Activated naive CD8-positive, alpha-beta T cell treated with anti-CD3 and anti-CD28 coated beads, Interleukin-2, amount 50 U/mL, for 24 hours (primary cell): ENCODE measurements around the gene CCBE1.

Experiments
- ATAC-seq: fragments of 150-1000 bp; cut with Tn5 transposase; one replicate; pipeline ENCODE4 v1.10.0; 2021
- DNase-seq: peaks from one replicate; pipeline ENCODE4 v3.0.0; 2021
- H3K27ac Mint-ChIP-seq: one replicate; pipeline ENCODE4 v1.8.0; 2021; ENCODE audit warnings: mild to moderate bottlenecking, mixed read lengths
- H3K27me3 Mint-ChIP-seq: one replicate; pipeline ENCODE4 v1.8.0; 2021; ENCODE audit warnings: mixed read lengths
- H3K36me3 Mint-ChIP-seq: one replicate; pipeline ENCODE4 v1.8.0; 2021; ENCODE audit warnings: low read depth, mixed read lengths
- H3K4me1 Mint-ChIP-seq: one replicate; pipeline ENCODE4 v1.8.0; 2021; ENCODE audit warnings: mixed read lengths
- H3K4me3 Mint-ChIP-seq: one replicate; pipeline ENCODE4 v1.8.0; 2021; ENCODE audit warnings: mild to moderate bottlenecking, moderate library complexity, mixed read lengths
- H3K9me3 Mint-ChIP-seq: one replicate; pipeline ENCODE4 v1.8.0; 2021; ENCODE audit warnings: mixed read lengths

Gene CCBE1

DNA sequence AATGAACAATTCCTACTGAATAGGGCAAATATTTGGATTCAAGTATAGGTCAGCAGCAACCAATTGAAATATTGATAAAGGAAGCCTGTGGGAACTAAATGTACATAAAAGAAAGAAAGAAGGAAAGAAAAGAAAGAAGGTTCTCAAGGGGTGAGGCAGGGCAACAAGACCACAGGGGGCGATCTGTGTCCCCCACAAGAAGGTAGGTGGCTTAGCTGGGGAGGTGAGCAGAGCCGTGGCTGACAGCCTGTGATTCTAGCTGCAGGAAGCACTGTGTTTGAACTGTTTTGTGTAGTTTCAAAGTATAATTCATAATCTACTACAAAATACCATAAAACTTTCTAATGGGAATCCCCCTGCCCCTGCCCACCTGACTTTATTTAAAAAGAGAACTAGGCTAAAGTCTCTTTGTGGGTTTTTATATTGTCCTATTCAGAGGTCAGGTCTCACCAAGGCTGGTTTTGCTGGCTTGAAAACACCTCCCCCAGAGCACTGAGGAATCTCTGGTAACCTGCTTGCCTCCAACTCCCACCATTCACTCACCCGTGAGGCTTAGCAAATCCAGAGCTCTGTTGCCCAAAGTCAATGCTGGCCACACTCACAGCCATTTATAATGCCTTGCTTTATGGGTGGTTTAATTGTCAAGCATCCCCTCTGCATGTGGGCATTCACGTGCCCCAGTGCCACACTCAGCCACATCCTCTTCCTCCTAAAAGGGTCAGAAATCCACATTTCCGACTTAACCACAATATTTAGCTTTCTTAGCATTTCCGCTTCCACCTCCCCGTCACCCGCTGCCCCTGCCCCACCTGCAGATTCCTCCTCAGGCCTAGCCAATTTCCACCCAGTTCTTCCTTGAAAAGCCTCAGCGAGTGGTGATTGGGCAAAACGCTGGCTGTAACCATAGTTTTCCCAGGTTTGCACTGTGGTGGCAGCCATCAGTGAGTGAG is 301.7 kb downstream of the CCBE1 start:
- DNase-seq = no peak
- H3K9me3 Mint-ChIP-seq = no peaks in the 10 kb centered on the region
- no peak overlapping the region for H3K4me3 Mint-ChIP-seq
- no peak overlapping the region for H3K27ac Mint-ChIP-seq
- peaks cover 8% of the 10 kb centered on the region for H3K4me1 Mint-ChIP-seq
- H3K27me3 Mint-ChIP-seq = peaks cover 30% of the 10 kb centered on the region
- H3K36me3 Mint-ChIP-seq = no peaks in the 10 kb centered on the region
- peak; percentile 36 for ATAC-seq

DNA sequence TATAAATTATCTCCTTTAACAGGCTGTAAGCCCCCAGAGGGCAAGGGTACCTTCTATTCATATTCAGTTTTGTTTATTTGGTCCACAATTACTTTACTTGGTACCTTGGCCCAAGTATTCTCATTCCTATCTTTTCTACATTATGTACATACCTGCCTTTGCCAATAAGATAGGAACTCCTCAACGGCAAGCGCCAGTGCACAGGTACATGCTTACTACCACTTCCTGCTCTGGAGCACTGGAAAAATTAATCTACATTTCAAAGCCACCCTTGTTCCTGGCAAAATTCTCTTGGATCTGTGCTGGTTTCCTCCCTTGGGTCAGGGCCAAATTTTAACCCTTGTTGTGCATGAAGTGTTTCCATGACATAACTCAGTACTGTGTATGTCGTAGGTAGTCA is 303.8 kb downstream of the CCBE1 start:
- Mint-ChIP-seq H3K9me3 (no peaks in the 10 kb centered on the region), H3K36me3 (no peaks in the 10 kb centered on the region), H3K4me3 (no peak overlapping the region), H3K27me3 (peaks cover 30% of the 10 kb centered on the region), H3K27ac (no peak overlapping the region), H3K4me1 (peaks cover 8% of the 10 kb centered on the region)
- no peak for ATAC-seq
- DNase-seq = no peak

DNA sequence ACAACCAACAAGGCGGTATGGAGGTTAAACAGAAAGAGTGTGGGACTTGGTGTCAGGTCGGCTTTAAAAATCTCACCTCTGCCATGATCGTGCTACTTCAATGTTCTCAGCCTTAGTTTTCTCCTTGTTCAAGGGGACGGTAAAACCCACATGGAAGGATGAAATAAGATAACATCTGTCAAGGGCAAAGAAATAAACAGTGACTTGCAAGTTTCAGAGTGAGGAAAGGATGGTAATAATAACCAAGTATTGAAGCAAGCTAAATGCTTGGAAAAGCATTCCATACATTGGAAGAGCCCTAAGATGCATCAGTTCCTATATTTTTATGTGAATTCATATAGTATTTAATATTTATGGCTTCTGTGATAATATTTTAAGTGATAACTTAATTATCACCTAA is 308.4 kb downstream of the CCBE1 start:
- no peak overlapping the region for H3K27ac Mint-ChIP-seq
- H3K27me3 Mint-ChIP-seq = peaks cover 11% of the 10 kb centered on the region
- no peaks in the 10 kb centered on the region for H3K4me1 Mint-ChIP-seq
- DNase-seq (no peak), ATAC-seq (no peak)
- no peak overlapping the region for H3K4me3 Mint-ChIP-seq
- no peaks in the 10 kb centered on the region for H3K9me3 Mint-ChIP-seq
- H3K36me3 Mint-ChIP-seq = no peaks in the 10 kb centered on the region

DNA sequence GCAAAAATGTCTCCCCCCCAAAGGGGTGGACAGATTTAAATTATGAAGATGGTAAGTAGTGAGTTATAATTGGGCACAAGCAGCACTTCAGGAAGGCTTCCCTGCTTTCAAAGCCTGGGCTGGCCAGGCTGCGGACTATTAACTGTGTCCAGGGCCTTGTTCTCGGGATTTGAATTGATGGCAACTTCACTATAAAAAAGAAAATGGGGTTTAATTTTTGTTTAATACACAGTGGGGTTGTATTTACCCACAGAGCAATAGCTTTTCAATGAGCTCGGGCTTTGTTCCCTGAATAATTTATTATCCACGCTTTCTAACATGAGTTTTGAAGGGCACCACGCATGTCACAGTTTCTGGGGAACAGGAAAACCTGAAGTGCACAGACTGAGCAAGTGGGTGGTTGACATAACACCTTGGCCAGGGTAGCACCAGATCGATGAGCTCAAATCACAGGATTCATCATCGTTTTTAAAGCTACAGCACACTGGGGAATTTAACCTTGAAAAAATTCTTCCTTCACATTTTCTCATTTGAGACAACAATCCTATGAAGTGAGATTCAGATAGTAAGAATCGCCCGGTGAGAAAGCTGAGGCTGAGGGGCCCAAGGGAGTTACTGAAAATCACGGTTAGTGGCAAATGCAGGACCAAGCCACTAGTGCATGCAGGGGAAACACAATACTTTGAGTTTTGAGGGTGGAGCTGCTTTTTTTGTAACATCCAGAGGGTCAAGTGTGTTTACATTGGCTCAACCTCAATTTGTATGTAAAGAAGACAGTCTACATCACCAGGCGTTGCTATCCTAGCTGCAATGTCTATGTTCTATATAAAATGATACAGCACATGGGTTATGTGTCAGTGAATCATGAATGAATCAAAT is 309.3 kb downstream of the CCBE1 start:
- no peak for ATAC-seq
- no peak overlapping the region for H3K4me3 Mint-ChIP-seq
- H3K9me3 Mint-ChIP-seq = no peaks in the 10 kb centered on the region
- no peak for DNase-seq
- H3K27ac Mint-ChIP-seq = no peak overlapping the region
- H3K4me1 Mint-ChIP-seq = no peaks in the 10 kb centered on the region
- no peaks in the 10 kb centered on the region for H3K36me3 Mint-ChIP-seq
- peaks cover 6% of the 10 kb centered on the region for H3K27me3 Mint-ChIP-seq

DNA sequence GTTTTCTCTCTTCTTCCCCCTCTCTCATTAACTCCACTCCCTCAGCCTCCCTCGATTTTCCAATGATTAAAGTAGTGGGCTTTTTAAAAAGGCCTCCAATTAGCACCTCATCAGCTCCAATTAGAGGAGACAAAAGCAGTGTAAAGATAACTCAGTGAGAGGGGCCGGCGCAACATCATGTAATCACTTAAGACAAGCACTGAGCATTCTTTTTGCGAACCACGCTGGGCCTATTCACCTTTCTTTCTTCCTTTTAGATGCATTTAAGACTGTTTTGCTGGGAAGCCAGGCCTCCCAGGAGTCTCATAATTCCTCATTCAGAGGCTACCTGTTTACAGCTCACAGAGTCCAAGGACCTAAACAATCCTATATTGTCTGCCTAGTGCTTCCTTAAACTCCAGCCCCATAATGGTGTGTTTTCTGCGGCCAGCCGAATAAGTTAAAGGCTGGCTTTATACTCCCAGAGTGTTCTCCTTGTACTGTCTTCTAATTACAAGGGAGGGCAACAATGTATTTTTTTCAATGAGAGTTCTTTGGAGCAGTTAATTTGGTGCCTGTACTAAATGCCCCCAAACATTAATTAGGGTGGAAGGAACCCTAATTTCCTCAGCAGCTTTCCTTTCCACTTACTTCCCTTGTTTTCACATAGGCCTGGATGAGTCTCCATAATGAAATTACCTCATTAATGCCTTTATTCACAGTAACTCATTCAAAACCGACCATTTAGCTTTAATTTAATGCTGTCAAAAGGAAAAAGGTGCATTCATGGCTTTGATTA is 310.1 kb downstream of the CCBE1 start:
- DNase-seq = no peak
- no peaks in the 10 kb centered on the region for H3K36me3 Mint-ChIP-seq
- H3K9me3 Mint-ChIP-seq = no peaks in the 10 kb centered on the region
- H3K4me1 Mint-ChIP-seq = no peaks in the 10 kb centered on the region
- peaks cover 4% of the 10 kb centered on the region for H3K27me3 Mint-ChIP-seq
- no peak overlapping the region for H3K27ac Mint-ChIP-seq
- ATAC-seq = no peak
- H3K4me3 Mint-ChIP-seq = no peak overlapping the region

DNA sequence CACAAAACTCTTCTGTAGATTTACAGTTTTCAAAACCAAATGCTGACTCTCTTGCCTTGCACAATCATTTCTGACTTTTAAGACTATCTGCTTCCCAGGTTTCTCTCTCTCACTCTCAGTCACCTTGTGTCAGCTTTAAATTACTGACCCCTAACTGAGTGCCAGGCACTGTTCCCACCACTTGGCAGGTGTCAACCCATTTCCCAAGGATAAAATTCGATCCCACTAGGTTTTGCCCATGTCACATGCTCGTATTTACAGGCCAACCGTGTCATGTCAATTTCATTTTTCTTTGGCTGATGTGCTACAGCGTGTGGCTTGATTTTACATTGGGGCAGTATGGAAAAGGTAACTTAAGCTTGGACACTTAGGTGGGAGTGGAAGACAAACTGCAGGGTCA is 312.0 kb downstream of the CCBE1 start:
- peaks cover 10% of the 10 kb centered on the region for H3K4me1 Mint-ChIP-seq
- H3K4me3 Mint-ChIP-seq = no peak overlapping the region
- H3K36me3 Mint-ChIP-seq = no peaks in the 10 kb centered on the region
- no peaks in the 10 kb centered on the region for H3K9me3 Mint-ChIP-seq
- DNase-seq (no peak), ATAC-seq (no peak)
- peaks cover 8% of the 10 kb centered on the region for H3K27me3 Mint-ChIP-seq
- no peak overlapping the region for H3K27ac Mint-ChIP-seq

DNA sequence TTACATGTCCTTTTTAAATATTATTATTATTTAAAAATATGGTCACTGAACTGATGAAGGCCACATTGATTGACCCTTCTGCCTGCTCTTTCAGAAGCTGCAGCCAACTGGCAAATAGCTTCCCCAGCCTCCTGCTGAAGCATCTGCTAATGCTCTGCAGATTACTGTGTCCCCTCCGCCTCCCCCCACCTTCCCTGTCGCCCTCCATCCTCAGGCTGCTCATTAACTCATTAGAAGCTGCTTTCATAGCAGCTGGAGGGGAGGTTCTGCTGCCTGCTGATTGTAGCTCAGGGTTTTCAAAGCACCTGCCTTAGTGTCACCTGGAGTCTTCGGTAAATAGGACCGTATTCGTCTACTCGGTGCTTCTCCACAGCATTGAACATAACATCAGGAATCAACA is 313.4 kb downstream of the CCBE1 start:
- peaks cover 17% of the 10 kb centered on the region for H3K27me3 Mint-ChIP-seq
- H3K4me3 Mint-ChIP-seq = no peak overlapping the region
- H3K27ac Mint-ChIP-seq = no peak overlapping the region
- ATAC-seq (no peak), DNase-seq (no peak)
- no peaks in the 10 kb centered on the region for H3K9me3 Mint-ChIP-seq
- no peaks in the 10 kb centered on the region for H3K36me3 Mint-ChIP-seq
- H3K4me1 Mint-ChIP-seq = peaks cover 21% of the 10 kb centered on the region

DNA sequence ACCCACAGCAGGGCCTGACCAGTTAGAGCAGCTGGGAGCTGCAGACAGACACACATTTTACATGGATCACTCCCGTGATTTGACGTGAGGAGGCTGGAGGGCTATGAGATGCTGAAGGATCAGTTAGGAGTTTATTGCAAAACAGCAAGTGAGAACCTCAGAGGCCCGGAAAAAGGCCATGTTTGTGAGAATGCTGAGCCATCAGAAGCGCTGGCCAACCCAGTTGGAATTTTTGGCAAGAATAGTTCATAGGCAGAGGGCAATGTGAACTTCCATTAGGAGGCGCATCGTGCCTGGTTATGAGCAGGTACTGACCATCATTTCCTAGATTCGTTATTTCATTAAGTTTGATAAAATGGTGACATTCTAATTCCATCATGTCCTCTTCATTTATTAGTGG is 314.8 kb downstream of the CCBE1 start:
- Mint-ChIP-seq H3K27me3 (peaks cover 17% of the 10 kb centered on the region), H3K4me1 (peaks cover 36% of the 10 kb centered on the region), H3K36me3 (no peaks in the 10 kb centered on the region), H3K4me3 (no peak overlapping the region), H3K27ac (no peak overlapping the region), H3K9me3 (no peaks in the 10 kb centered on the region)
- no peak for DNase-seq
- ATAC-seq = no peak

DNA sequence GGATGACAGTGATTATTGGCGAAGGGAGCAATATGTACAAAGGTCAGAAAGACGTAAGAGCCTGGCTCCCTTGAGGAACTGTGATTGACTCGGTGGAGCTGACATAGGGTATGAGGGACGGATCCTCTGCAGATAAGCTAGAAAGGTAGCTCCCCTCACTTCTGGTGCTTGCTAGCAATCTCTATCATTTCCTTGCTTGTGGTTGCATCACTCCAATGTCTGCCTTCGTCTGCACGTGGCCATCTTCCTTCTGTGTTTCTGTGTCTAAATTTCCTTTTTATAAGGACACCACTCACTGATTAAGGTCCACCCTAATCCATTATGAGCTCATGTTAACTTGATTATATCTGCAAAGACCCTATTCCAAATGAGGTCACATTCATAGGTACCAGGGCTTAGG is 315.3 kb downstream of the CCBE1 start:
- Mint-ChIP-seq H3K9me3 (no peaks in the 10 kb centered on the region), H3K27me3 (peaks cover 17% of the 10 kb centered on the region), H3K36me3 (no peaks in the 10 kb centered on the region), H3K27ac (no peak overlapping the region), H3K4me3 (no peak overlapping the region), H3K4me1 (peaks cover 40% of the 10 kb centered on the region)
- ATAC-seq (no peak), DNase-seq (no peak)
